C1 segment of cervical spinal cord (tissue), 14 donors: Measurements from ENCODE around the gene MLLT3.
"Not testable (repeated sequence)": the region's sequence is repeated elsewhere in the genome, so short reads cannot be mapped to it uniquely, and the experiment has no call there.

ENCODE experiments used
- DNase-seq, 14 donors: peaks; one replicate each; lab custom pipeline; 2025; lab: John Stamatoyannopoulos, UW

The MLLT3 gene

GRCh38 chr9:20597862-20598261 lies 24.4 kb downstream of the MLLT3 start:
- no peak for DNase-seq

GRCh38 chr9:20594608-20595007 lies 27.7 kb downstream of the MLLT3 start:
- DNase-seq: no peak

GRCh38 chr9:20593537-20593936 lies 28.8 kb downstream of the MLLT3 start:
- DNase-seq: no peak

- no peak for DNase-seq
These were observed 29.2 kb downstream of the MLLT3 start for GRCh38 chr9:20593105-20593504.

- no peak for DNase-seq
These were observed 29.6 kb downstream of the MLLT3 start for GRCh38 chr9:20592673-20593072.

- no peak for DNase-seq
These were observed 31.1 kb downstream of the MLLT3 start for GRCh38 chr9:20591223-20591622.

GRCh38 chr9:20584968-20585643 lies 37.2 kb downstream of the MLLT3 start:
- DNase-seq: no peak

GRCh38 chr9:20583088-20583487 lies 39.2 kb downstream of the MLLT3 start:
- DNase-seq: not testable (repeated sequence)

- no peak for DNase-seq
These were observed 40.1 kb downstream of the MLLT3 start for GRCh38 chr9:20582150-20582549.

GRCh38 chr9:20580673-20581072 lies 41.6 kb downstream of the MLLT3 start:
- no peak for DNase-seq

GRCh38 chr9:20579524-20580314 lies 42.6 kb downstream of the MLLT3 start:
- no peak for DNase-seq

- DNase-seq: no peak
These were observed 49.3 kb downstream of the MLLT3 start for GRCh38 chr9:20573023-20573422.

GRCh38 chr9:20570756-20571155 lies 51.5 kb downstream of the MLLT3 start:
- no peak for DNase-seq

- no peak for DNase-seq
These were observed 52.2 kb downstream of the MLLT3 start for GRCh38 chr9:20570087-20570486.

GRCh38 chr9:20569525-20569924 lies 52.8 kb downstream of the MLLT3 start:
- no peak for DNase-seq

- DNase-seq: no peak
These were observed 53.9 kb downstream of the MLLT3 start for GRCh38 chr9:20568400-20568799.

GRCh38 chr9:20566401-20566800 lies 55.9 kb downstream of the MLLT3 start:
- DNase-seq: no peak

- DNase-seq: no peak
These were observed 57.6 kb downstream of the MLLT3 start for GRCh38 chr9:20564650-20565049.

GRCh38 chr9:20563917-20564316 lies 58.4 kb downstream of the MLLT3 start:
- DNase-seq: no peak

GRCh38 chr9:20562051-20562450 lies 60.2 kb downstream of the MLLT3 start:
- DNase-seq: no peak

- DNase-seq: no peak
These were observed 60.8 kb downstream of the MLLT3 start for GRCh38 chr9:20561531-20561930.

GRCh38 chr9:20559231-20559890 lies 62.9 kb downstream of the MLLT3 start:
- no peak for DNase-seq

GRCh38 chr9:20558566-20559016 lies 63.7 kb downstream of the MLLT3 start:
- DNase-seq: peak in 1 of 14 donors; percentile 6
